Heart left ventricle (tissue), 16 donors: ENCODE results near the gene WWOX. TPM values are rescaled to one million over a fixed set of nuclear protein-coding genes. Genes with fewer than 3 reads are reported as not detected.

Source experiments
- ATAC-seq, 4 donors: fragments of 200-7000 bp; cut with Tn5 transposase; one replicate each; pipeline ENCODE4 v1.9.1; 2020 to 2022; ENCODE audit warnings: moderate library complexity in 4 of 4, mild to moderate bottlenecking in 3 of 4, moderate number of reproducible peaks in 1 of 4
- DNase-seq, 5 donors: peaks; one replicate each; pipeline ENCODE4 v3.0.0-alpha.2; 2020
- H3K27ac ChIP-seq, 12 donors: fragments of 200-600 bp; sonication (generic) in 4 of 12; one replicate each; pipeline versions ENCODE4 v1.5.0 to v1.8.0; 2016 to 2022; ENCODE audit warnings: mild to moderate bottlenecking in 2 of 12
- H3K27me3 ChIP-seq, 9 donors: fragments of 200-600 bp; sonication (generic) in 2 of 9; one replicate each; pipeline versions ENCODE4 v1.5.1 to v1.8.0; 2016 to 2022; ENCODE audit warnings: mild to moderate bottlenecking in 3 of 9
- H3K36me3 ChIP-seq, 9 donors: fragments of 200-600 bp; sonication (generic) in 2 of 9; one replicate each; pipeline versions ENCODE4 v1.5.0 to v1.8.0; 2018 to 2022; ENCODE audit warnings: mild to moderate bottlenecking in 2 of 9
- H3K4me1 ChIP-seq, 12 donors: fragments of 200-600 bp; sonication (generic) in 4 of 12; one replicate each; pipeline versions ENCODE4 v1.5.0 to v1.8.0; 2016 to 2022; ENCODE audit warnings: mild to moderate bottlenecking in 3 of 12
- H3K4me3 ChIP-seq, 12 donors: fragments of 200-600 bp; sonication (generic) in 4 of 12; one replicate each; pipeline versions ENCODE4 v1.5.0 to v1.8.0; 2017 to 2022; ENCODE audit warnings: mild to moderate bottlenecking in 9 of 12, moderate library complexity in 4 of 12
- H3K9me3 ChIP-seq, 12 donors: fragments of 200-600 bp; sonication (generic) in 4 of 12; one replicate each; pipeline versions ENCODE4 v1.5.0 to v1.8.0; 2016 to 2022; ENCODE audit warnings: mild to moderate bottlenecking in 1 of 12
- POLR2A ChIP-seq, 2 donors: fragments of 450-650 bp; IDR thresholded peaks; one replicate each; pipeline ENCODE4 v1.6.1; 2017; ENCODE audit warnings: antibody characterized with exemption in 2 of 2, mild to moderate bottlenecking in 2 of 2, moderate library complexity in 2 of 2
- WGBS, 4 donors: extraction: QIAGEN DNeasy Blood & Tissue Kit in 2 of 4; methylation state at CpG; one replicate each; pipeline versions ENCODE4 v1.1.5 to v1.1.7; 2013 to 2018; 5-methylcytosine and 5-hydroxymethylcytosine counted together
- intact Hi-C, 10 donors: fragments of 100-400 bp; cut with DNase I; formaldehyde crosslinking; loops; one replicate each; pipeline versions ENCODE4 v1.11.1 to v1.14.2; 2022
- polyA plus RNA-seq, 2 donors: library from polyadenylated mRNA; stranded (reverse); fragments of 200-250 nt; gene quantifications; one replicate each; pipeline ENCODE4 v1.2.3, GENCODE V29; 2013
- total RNA-seq, 9 donors: library from RNA; depleted of rRNA in 2 of 9; stranded (reverse); fragments of >200 nt in 2 of 9; fragmentation: NEBNext Ultra II Directional in 3 of 9; extraction: Animal tissue kit (Norgen Biotek cat#: 25700) in 3 of 9; gene quantifications; one replicate each; pipeline versions ENCODE4 v1.1.0 to v1.2.4, GENCODE V29; 2016 to 2023
- TF ChIP-seq, protein P1 (sequence below), 12 donors: fragments of 200-600 bp; sonication (generic) in 4 of 12; IDR thresholded peaks; one replicate each; pipeline versions ENCODE4 v1.5.0 to v1.8.0; 2018 to 2022; ENCODE audit warnings: antibody characterized with exemption in 12 of 12, mild to moderate bottlenecking in 5 of 12
- donor health status: ischemic (EF 13 %, LVEDD 7.1; RV severe dilation, severe dysfunction).
- donor health status: healthy with polysubstance abuse.
- donor health status: DM: no; HTN: yes; CAD: no.
- donor health status: DM: no; HTN: no; CAD: no.
- donor health status: ischemic (EF 25% LVEDD 6.9; RV normal size, moderate dysfunction).
- donor health status: ischemic (EF 25% LVEDD 5.7; RV mildly dilated, moderate dysfunction).
- donor health status: healthy.
- donor health status: DM: yes; HTN: yes; CAD: no.
- donor health status: ischemic (EF 35%, LVEDD 5.7; RV mildly dilated, moderate dysfunction).
- donor health status: nonischemic (EF 11% LVEDD 7.7; RV severe dilation, severe dysfunction).
- donor health status: DM: yes; HTN: yes; CAD: no.
- donor health status: PGD.
- donor health status: ischemic (EF 29% LVEDD 5.4; RV normal size, mild dysfunction).
- donor health status: nonischemic (EF 23%, LVEDD 6.1; RV moderate dilation, normal function).

WWOX gene
- total and polyA plus RNA-seq, 11 donors, result 4.3 to 18.3 (median 9.1) TPM

GRCh38 chr16:78788276-78788675 lies 688.8 kb downstream of the WWOX start:
- no peak overlapping the region for H3K4me3 ChIP-seq
- no peak for DNase-seq
- no peak for ATAC-seq

DNA sequence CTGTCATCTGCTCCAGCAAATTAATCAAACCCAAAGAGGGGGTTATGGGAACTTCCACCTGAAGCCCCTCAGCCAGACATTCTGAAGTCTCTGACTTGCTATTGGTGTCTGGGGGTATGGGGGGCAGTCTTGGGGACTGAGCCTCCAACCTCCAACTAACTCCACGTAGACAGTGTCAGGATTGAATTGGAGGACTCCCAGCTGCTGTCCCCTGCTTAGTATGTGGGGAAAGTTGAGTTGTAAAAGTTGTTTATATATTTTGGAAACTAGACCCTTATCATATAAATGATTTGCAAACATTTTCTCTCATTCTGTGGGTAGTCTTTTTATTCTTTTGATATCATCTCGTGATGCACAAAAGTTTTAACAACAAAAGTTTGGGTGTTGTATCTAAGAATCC lies 689.2 kb downstream of the WWOX start:
- TF ChIP-seq POLR2A (IDR thresholded peaks at IDR 0.05), result no peak
- TF ChIP-seq, protein P1, sequence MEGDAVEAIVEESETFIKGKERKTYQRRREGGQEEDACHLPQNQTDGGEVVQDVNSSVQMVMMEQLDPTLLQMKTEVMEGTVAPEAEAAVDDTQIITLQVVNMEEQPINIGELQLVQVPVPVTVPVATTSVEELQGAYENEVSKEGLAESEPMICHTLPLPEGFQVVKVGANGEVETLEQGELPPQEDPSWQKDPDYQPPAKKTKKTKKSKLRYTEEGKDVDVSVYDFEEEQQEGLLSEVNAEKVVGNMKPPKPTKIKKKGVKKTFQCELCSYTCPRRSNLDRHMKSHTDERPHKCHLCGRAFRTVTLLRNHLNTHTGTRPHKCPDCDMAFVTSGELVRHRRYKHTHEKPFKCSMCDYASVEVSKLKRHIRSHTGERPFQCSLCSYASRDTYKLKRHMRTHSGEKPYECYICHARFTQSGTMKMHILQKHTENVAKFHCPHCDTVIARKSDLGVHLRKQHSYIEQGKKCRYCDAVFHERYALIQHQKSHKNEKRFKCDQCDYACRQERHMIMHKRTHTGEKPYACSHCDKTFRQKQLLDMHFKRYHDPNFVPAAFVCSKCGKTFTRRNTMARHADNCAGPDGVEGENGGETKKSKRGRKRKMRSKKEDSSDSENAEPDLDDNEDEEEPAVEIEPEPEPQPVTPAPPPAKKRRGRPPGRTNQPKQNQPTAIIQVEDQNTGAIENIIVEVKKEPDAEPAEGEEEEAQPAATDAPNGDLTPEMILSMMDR (IDR thresholded peaks at IDR 0.05), result no peak

More at GRCh38 chr16:78788276-78788675, 688.8 kb downstream of the WWOX start:
- Histone ChIP-seq H3K27ac (no peak overlapping the region), H3K4me1 (no peaks in the 10 kb centered on the region), H3K27me3 (no peaks in the 10 kb centered on the region), H3K36me3 (no peaks in the 10 kb centered on the region), H3K9me3 (no peaks in the 10 kb centered on the region)
- intact Hi-C loops, result loop anchor here in 1 of 10 donors (10.0 kb wide), 1 partner anchor 57 kb away; no protein-coding TSS in a partner anchor
- TF ChIP-seq, protein P1 (IDR thresholded peaks at IDR 0.05), result no peak
- TF ChIP-seq POLR2A (IDR thresholded peaks at IDR 0.05), result no peak
- 93 to 100% (median 99%) methylated on average over 2 of the region's 2 CpGs for WGBS, 4 donors

GRCh38 chr16:78789561-78789960 lies 690.1 kb downstream of the WWOX start:
- WGBS, 4 donors, result 36 to 71% (median 49%) methylated on average over 2 of the region's 2 CpGs
- TF ChIP-seq POLR2A (IDR thresholded peaks at IDR 0.05), result no peak
- TF ChIP-seq, protein P1 (IDR thresholded peaks at IDR 0.05), result no peak
- Histone ChIP-seq H3K9me3 (no peaks in the 10 kb centered on the region), H3K4me1 (no peaks in the 10 kb centered on the region), H3K27ac (no peak overlapping the region), H3K4me3 (no peak overlapping the region), H3K27me3 (no peaks in the 10 kb centered on the region), H3K36me3 (no peaks in the 10 kb centered on the region)
- ATAC-seq, result no peak
- intact Hi-C loops, result loop anchor here in 1 of 10 donors (10.0 kb wide), 1 partner anchor 55 kb away; no protein-coding TSS in a partner anchor
- DNase-seq, result no peak

More for the DNA sequence above, 689.2 kb downstream of the WWOX start:
- Histone ChIP-seq H3K9me3 (no peaks in the 10 kb centered on the region), H3K36me3 (no peaks in the 10 kb centered on the region), H3K4me1 (no peaks in the 10 kb centered on the region), H3K4me3 (no peak overlapping the region), H3K27ac (no peak overlapping the region), H3K27me3 (no peaks in the 10 kb centered on the region)
- 75 to 89% (median 85%) methylated on average over 2 of the region's 2 CpGs for WGBS, 4 donors
- ATAC-seq (no peak), DNase-seq (no peak)
- intact Hi-C loops, result loop anchor here in 1 of 10 donors (10.0 kb wide), 1 partner anchor 56 kb away; no protein-coding TSS in a partner anchor

- intact Hi-C loops, result no loop called here
- no peaks in the 10 kb centered on the region for H3K36me3 ChIP-seq
- no peak for ATAC-seq
- H3K4me1 ChIP-seq, result peaks cover 0 to 6% (median 0%) of the 10 kb centered on the region in 12 donors
- H3K9me3 ChIP-seq, result no peaks in the 10 kb centered on the region
- WGBS, 4 donors, result 90 to 97% (median 93%) methylated on average over 8 of the region's 8 CpGs
- H3K27ac ChIP-seq, result no peak overlapping the region
- no peak for DNase-seq
- no peak overlapping the region for H3K4me3 ChIP-seq
- TF ChIP-seq, protein P1 (IDR thresholded peaks at IDR 0.05), result no peak
- TF ChIP-seq POLR2A (IDR thresholded peaks at IDR 0.05), result no peak
- H3K27me3 ChIP-seq, result no peaks in the 10 kb centered on the region
Observed at GRCh38 chr16:78791011-78791410, 691.6 kb downstream of the WWOX start.
